ENCODE data around the gene TBC1D4. TPM values are rescaled to one million over a fixed set of nuclear protein-coding genes. Genes with fewer than 3 reads are reported as not detected.
A peak's percentile ranks its signal among the peaks of the same experiment; 100 is the strongest.

Gene TBC1D4
- polyA plus RNA-seq, 1 of the 3 experiments (the other 2 are of a cell fraction), result 8.8 TPM

DNA sequence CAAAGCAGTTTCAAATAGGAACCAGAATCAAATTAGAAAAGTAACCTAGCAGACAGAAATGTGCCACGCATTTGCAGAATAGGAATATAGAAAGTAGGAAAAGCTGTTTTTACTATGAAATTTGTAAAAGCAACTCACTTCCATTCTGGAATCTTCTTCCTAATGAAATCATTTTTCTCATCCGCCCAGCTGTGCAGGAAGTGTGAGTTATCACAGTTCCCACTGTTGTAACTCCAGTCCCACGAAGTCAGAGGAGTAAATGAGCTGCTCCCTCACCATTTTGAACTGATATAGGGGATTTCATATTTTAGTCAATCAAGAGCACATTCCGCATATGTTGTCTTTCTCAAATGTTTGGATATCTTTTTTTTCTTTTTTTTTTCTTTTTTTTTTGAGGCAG, 230.8 kb downstream of the TBC1D4 start:
- Histone ChIP-seq H2AFZ (ENCODE audit: low read depth) (no peak overlapping the region), H3K4me1 (ENCODE audit: control insufficient read depth in 1 of 2, insufficient read depth in 2 of 2, low read depth in 1 of 2, low read length in 1 of 2) (peaks cover 0 to 5% of the 10 kb centered on the region in 2 experiments; a peak in 1 of 4 replicates), H3K9me3 (no peaks in the 10 kb centered on the region), H3K27ac (ENCODE audit: low read depth in 2 of 2, low read length in 1 of 2) (peak overlapping the region in 1 of 2 experiments; percentile 75; a peak in 2 of 4 replicates), H3K4me3 (ENCODE audit: low read depth in 2 of 2, low read length in 1 of 2) (no peak overlapping the region), H3K79me2 (ENCODE audit: insufficient read depth) (no peaks in the 10 kb centered on the region), H3K36me3 (replicated peaks in 1 of 2; ENCODE audit: control insufficient read depth in 1 of 2, insufficient read depth in 2 of 2, low read length in 1 of 2) (no peaks in the 10 kb centered on the region), H3K27me3 (ENCODE audit: insufficient read depth) (peaks cover 5% of the 10 kb centered on the region; the same call in 1 of the 2 replicates), H3K9me2 (no peaks in the 10 kb centered on the region), H3F3A (replicated peaks; ENCODE audit: insufficient read depth) (peaks cover 12% of the 10 kb centered on the region), H4K20me1 (ENCODE audit: insufficient read depth) (no peaks in the 10 kb centered on the region), H3K4me2 (peak overlapping the region; percentile 3; the same call in 1 of the 2 replicates), H3K9ac (no peak overlapping the region)
- 72% methylated on average over 4 of the region's 4 CpGs for WGBS (ENCODE audit: low lambda C conversion rate)
- DNase-seq, result no peak
- POLR2A ChIA-PET, result no interaction called here
- CTCF ChIA-PET, result no interaction called here
- no peak for TF ChIP-seq SIN3A (IDR thresholded peaks at IDR 0.05; ENCODE audit: borderline replicate concordance, low read depth, low read length)
- no peak for TF ChIP-seq NFIC (IDR thresholded peaks at IDR 0.05; ENCODE audit: borderline replicate concordance)
- TF ChIP-seq, protein P1, sequence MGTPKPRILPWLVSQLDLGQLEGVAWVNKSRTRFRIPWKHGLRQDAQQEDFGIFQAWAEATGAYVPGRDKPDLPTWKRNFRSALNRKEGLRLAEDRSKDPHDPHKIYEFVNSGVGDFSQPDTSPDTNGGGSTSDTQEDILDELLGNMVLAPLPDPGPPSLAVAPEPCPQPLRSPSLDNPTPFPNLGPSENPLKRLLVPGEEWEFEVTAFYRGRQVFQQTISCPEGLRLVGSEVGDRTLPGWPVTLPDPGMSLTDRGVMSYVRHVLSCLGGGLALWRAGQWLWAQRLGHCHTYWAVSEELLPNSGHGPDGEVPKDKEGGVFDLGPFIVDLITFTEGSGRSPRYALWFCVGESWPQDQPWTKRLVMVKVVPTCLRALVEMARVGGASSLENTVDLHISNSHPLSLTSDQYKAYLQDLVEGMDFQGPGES (IDR thresholded peaks at IDR 0.05; ENCODE audit: low read depth, low read length), result no peak
- no peak for TF ChIP-seq SMC3 (IDR thresholded peaks at IDR 0.05; ENCODE audit: low read depth, low read length)
- TF ChIP-seq FOSL2 (IDR thresholded peaks at IDR 0.05; ENCODE audit: borderline replicate concordance, low read depth), result no peak
- TF ChIP-seq, protein P2, sequence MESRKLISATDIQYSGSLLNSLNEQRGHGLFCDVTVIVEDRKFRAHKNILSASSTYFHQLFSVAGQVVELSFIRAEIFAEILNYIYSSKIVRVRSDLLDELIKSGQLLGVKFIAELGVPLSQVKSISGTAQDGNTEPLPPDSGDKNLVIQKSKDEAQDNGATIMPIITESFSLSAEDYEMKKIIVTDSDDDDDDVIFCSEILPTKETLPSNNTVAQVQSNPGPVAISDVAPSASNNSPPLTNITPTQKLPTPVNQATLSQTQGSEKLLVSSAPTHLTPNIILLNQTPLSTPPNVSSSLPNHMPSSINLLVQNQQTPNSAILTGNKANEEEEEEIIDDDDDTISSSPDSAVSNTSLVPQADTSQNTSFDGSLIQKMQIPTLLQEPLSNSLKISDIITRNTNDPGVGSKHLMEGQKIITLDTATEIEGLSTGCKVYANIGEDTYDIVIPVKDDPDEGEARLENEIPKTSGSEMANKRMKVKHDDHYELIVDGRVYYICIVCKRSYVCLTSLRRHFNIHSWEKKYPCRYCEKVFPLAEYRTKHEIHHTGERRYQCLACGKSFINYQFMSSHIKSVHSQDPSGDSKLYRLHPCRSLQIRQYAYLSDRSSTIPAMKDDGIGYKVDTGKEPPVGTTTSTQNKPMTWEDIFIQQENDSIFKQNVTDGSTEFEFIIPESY (IDR thresholded peaks at IDR 0.05; ENCODE audit: borderline replicate concordance, low read depth), result no peak
- TF ChIP-seq ELF1 (IDR thresholded peaks at IDR 0.05), result no peak
- no peak for TF ChIP-seq POLR2AphosphoS5 (IDR thresholded peaks at IDR 0.05; ENCODE audit: low read depth, low read length)

DNA sequence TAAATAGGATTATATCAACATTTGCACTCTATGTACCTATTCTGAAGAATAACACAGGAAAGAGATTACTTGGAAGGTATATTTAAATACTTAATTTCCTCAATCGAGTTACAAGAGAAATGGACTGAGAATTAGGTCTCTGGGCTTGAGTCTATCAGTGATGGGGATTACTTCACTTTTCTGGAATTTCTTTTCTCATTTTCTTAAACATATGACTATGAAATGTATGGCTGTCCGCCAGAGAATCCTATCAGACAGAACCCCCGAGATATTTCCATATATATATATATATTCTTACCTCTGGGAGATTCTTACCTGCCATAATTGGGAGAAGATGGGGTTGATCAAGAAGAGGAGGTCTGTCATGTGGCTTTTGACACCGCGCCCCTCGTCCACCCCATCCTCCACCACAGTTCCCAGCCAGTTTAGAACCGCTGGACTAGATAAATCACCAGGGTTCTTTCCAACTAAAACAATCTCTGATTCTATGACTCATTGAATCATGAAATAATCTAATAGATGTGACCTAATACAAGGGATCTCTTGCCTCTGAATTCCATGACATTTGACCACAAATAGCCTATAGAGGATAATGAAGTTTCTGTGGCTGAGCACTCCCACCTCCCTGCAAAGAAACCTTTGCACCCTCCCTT, 231.3 kb downstream of the TBC1D4 start:
- peaks cover 5% of the 10 kb centered on the region; the same call in 1 of the 2 replicates for H3K27me3 ChIP-seq (ENCODE audit: insufficient read depth)
- H3K9me2 ChIP-seq, result no peaks in the 10 kb centered on the region
- ChIA-PET CTCF (no interaction called here), POLR2A (no interaction called here)
- no peak for DNase-seq
- 33% methylated on average over 7 of the region's 7 CpGs for WGBS (ENCODE audit: low lambda C conversion rate)
- H3K79me2 ChIP-seq (ENCODE audit: insufficient read depth), result no peaks in the 10 kb centered on the region
- no peak overlapping the region for H2AFZ ChIP-seq (ENCODE audit: low read depth)
- H3K4me1 ChIP-seq (ENCODE audit: control insufficient read depth in 1 of 2, insufficient read depth in 2 of 2, low read depth in 1 of 2, low read length in 1 of 2), result peaks cover 0 to 5% of the 10 kb centered on the region in 2 experiments; a peak in 1 of 4 replicates
- peak overlapping the region; percentile 3; the same call in 1 of the 2 replicates for H3K4me2 ChIP-seq
- no peak overlapping the region for H3K4me3 ChIP-seq (ENCODE audit: low read depth in 2 of 2, low read length in 1 of 2)
- H3K36me3 ChIP-seq (replicated peaks in 1 of 2; ENCODE audit: control insufficient read depth in 1 of 2, insufficient read depth in 2 of 2, low read length in 1 of 2), result no peaks in the 10 kb centered on the region
- no peak overlapping the region; the same call in 1 of the 2 replicates for H3K9ac ChIP-seq
- H3K9me3 ChIP-seq, result no peaks in the 10 kb centered on the region
- peaks cover 12% of the 10 kb centered on the region for H3F3A ChIP-seq (replicated peaks; ENCODE audit: insufficient read depth)
- H3K27ac ChIP-seq (ENCODE audit: low read depth in 2 of 2, low read length in 1 of 2), result peak overlapping the region in 1 of 2 experiments; percentile 75; a peak in 2 of 4 replicates
- H4K20me1 ChIP-seq (ENCODE audit: insufficient read depth), result no peaks in the 10 kb centered on the region
- TF ChIP-seq, protein P3, sequence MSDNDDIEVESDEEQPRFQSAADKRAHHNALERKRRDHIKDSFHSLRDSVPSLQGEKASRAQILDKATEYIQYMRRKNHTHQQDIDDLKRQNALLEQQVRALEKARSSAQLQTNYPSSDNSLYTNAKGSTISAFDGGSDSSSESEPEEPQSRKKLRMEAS (IDR thresholded peaks at IDR 0.05; ENCODE audit: low read depth), result peak; percentile 16; the same call in 1 of the 2 replicates
- no peak for TF ChIP-seq RFX5 (IDR thresholded peaks at IDR 0.05; ENCODE audit: low read length)
- no peak for TF ChIP-seq MXI1 (IDR thresholded peaks at IDR 0.05; ENCODE audit: low read depth, low read length)
- TF ChIP-seq, protein P2 (IDR thresholded peaks at IDR 0.05; ENCODE audit: borderline replicate concordance, low read depth), result no peak
- TF ChIP-seq, protein P4, sequence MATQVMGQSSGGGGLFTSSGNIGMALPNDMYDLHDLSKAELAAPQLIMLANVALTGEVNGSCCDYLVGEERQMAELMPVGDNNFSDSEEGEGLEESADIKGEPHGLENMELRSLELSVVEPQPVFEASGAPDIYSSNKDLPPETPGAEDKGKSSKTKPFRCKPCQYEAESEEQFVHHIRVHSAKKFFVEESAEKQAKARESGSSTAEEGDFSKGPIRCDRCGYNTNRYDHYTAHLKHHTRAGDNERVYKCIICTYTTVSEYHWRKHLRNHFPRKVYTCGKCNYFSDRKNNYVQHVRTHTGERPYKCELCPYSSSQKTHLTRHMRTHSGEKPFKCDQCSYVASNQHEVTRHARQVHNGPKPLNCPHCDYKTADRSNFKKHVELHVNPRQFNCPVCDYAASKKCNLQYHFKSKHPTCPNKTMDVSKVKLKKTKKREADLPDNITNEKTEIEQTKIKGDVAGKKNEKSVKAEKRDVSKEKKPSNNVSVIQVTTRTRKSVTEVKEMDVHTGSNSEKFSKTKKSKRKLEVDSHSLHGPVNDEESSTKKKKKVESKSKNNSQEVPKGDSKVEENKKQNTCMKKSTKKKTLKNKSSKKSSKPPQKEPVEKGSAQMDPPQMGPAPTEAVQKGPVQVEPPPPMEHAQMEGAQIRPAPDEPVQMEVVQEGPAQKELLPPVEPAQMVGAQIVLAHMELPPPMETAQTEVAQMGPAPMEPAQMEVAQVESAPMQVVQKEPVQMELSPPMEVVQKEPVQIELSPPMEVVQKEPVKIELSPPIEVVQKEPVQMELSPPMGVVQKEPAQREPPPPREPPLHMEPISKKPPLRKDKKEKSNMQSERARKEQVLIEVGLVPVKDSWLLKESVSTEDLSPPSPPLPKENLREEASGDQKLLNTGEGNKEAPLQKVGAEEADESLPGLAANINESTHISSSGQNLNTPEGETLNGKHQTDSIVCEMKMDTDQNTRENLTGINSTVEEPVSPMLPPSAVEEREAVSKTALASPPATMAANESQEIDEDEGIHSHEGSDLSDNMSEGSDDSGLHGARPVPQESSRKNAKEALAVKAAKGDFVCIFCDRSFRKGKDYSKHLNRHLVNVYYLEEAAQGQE (IDR thresholded peaks at IDR 0.05; ENCODE audit: low read depth, low read length), result no peak
- no peak for TF ChIP-seq GABPA (IDR thresholded peaks at IDR 0.05; ENCODE audit: low read depth)
- no peak for TF ChIP-seq FOXJ3 (CRISPR knock-in tag; IDR thresholded peaks at IDR 0.05)
- no peak for TF ChIP-seq RCOR1 (IDR thresholded peaks at IDR 0.05; ENCODE audit: low read length)
- no peak for TF ChIP-seq EZH2phosphoT487 (IDR thresholded peaks at IDR 0.05; ENCODE audit: borderline replicate concordance, low read depth)

All from SK-N-SH (cell line).